ENCODE measurements around the gene ANKRD33B. TPM values are rescaled to one million over a fixed set of nuclear protein-coding genes. Genes with fewer than 3 reads are reported as not detected.
"Not testable (repeated sequence)": the region's sequence is repeated elsewhere in the genome, so short reads cannot be mapped to it uniquely, and the experiment has no call there.

The ANKRD33B gene
- total RNA-seq, 1 experiment from 2014 or later = 4.9 TPM

GRCh38 chr5:10591966-10592365 lies 28.1 kb downstream of the ANKRD33B start:
- no peak for DNase-seq (ENCODE audit: low read depth)

DNA sequence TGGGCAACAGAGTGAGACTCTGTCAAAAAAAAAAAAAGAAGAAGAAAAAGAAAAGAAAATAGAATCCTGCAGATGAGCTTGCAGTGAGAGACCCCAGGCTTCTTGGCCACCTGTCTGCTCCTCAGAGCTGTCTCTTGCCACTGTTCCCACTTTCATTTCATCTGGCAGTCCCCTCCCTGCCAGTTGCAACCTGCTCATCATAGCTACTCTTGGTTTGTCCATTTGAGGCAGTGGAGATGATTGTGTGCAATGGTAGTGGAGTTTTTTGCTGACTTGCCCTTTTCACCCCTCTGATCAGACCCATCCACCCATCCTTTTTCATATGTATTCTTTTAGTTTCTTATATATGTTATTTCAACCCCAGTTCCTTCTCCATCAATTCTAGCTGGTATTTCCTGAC lies 28.7 kb downstream of the ANKRD33B start:
- DNase-seq (ENCODE audit: low read depth) = no peak

DNA sequence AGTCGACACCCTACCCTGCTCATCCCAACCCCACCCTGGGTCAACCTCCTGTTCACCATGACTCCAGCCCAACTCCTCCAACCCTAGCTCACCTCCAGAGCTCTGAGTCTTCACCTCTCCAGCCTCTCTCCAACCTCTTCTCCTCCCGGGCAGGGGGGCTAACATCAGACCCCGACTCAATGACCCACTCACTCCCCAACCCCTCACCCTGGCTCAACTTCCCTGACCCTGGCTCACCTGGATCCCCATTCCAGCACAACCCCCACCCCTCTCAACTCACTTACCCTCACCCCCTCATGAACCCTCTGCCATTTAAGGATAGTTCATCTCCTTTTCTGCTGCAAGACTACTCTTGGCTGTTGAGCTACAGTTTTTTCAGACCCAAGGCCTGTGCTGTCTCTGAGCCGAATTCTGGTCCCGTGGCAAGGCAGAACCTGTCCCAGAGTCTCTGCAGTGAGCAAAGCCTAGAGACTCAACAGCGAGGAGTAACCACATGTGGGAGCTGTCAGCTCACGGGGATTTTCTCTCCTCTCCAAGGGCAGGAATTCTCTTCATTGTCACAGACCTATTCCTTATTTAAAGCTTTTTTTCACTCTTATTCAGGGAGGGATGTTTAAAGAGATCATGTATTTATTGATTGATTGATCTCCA lies 29.8 kb downstream of the ANKRD33B start:
- DNase-seq (ENCODE audit: low read depth) = no peak

GRCh38 chr5:10594591-10595210 lies 30.8 kb downstream of the ANKRD33B start:
- peak; percentile 58 for DNase-seq (ENCODE audit: low read depth)

- peak; percentile 54 for DNase-seq (ENCODE audit: low read depth)
Observed at GRCh38 chr5:10595293-10595671, 31.4 kb downstream of the ANKRD33B start.

- DNase-seq (ENCODE audit: low read depth) = peak; percentile 96
Observed at GRCh38 chr5:10595672-10596309, 31.9 kb downstream of the ANKRD33B start.

DNA sequence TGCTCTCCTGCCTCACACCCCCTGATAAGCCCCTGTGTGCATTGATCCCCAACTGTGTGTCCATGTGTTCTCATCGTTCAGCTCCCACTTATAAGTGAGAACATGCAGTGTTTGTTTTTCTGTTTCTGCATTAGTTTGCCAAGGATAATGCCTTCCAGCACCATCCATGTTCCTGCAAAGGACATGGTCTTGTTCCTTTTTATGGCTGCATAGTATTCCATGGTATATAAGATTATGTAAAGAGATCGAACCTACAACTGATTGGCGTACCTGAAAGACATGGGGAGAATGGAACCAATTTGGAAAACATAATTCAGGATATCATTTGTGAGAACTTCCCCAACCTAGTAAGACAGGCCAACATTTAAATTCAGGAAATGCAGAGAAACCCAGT lies 32.4 kb downstream of the ANKRD33B start:
- DNase-seq (ENCODE audit: low read depth) = no peak

DNA sequence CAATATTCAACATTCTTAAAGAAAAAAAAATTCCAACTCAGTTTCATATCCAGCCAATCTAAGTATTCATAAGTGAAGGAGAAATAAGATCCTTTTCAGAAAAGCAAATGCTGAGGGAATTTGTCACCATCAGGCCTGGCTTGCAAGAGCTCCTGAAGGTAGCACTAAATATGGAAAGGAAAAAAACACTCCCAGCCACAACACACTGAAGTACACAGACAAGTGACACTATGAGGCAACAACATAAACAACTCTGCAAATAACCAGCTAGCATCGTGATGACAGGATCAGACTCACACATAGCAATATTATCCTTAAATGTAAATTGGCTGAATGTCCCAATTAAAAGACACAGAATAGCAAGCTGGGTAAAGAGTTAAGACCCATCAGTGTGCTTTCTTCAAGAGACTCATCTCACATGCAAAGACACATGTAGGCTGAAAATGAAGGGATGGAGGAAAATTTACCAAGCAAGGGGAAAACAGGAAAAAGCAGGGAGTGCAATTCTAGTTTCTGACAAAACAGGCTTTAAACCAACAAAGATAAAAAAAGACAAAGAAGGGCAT lies 33.1 kb downstream of the ANKRD33B start:
- DNase-seq (ENCODE audit: low read depth) = no peak

DNA sequence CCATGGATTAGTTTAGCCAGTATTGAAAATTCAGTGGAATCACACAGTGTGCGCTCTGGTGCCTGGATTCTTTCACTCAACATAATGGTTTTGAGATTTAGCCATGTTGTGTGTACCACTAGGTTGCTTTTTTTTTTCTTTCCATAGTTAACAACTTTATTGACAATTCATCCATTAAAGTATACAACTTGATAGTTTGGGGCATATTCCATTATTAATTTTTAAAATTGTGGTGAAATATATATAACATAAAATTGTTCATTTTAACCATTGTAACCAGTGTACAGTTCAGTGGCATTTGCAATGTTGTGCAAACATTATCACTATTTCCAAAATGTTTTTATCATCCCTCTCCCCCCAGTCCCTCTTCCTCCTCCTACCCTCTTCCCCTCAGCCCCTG lies 35.2 kb downstream of the ANKRD33B start:
- no peak for DNase-seq (ENCODE audit: low read depth)

DNA sequence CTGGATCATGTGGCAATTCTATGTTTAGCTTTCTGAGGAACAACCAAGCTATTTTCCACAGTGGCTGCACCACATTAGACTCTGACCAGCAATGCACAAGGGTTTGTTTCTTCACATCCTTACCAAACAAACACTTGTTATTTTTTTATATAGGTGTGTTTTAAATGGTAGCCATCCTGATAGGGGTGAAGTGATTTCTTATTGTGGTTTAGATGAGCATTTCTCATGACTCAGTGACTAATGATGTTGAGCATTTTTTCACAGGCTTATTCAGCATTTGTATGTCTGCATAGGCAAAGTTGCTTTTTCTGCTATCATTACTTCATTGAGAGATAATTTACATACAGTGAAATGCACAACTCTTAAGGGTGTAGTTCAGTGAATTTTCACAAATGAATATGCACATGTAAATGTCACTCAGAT lies 36.0 kb downstream of the ANKRD33B start:
- peak; percentile 83 for DNase-seq (ENCODE audit: low read depth)

DNA sequence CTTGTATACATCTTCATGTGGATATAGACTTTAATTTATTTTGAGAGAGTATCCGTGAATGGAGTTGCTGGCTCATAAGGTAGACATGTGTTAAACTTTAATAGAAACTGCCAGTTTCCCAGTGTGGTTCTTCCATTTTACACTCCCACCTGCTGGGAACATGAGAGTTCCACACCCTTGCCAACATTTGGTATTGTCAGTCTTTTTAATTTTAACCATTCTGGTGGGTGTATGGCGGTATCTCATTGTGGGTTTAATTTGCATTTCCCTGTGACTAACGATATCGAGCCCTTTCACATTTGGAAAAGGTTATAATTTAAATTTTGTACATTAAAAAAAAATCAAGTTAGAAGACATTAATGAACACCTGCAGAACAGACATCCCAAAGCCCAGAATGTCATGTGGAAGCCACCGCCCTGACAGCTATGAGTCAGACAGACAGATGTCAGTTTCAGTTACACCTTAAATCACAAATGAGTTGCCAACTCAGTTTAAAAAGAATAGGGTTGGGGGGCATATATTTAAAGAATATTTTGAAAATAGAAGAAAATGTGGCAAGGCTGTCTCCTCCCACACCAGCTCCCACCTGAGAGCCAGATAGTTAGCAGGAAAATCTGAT lies 36.9 kb downstream of the ANKRD33B start:
- peak; percentile 44 for DNase-seq (ENCODE audit: low read depth)

- DNase-seq (ENCODE audit: low read depth) = peak; percentile 89
Observed at GRCh38 chr5:10601246-10602030, 37.6 kb downstream of the ANKRD33B start.

DNA sequence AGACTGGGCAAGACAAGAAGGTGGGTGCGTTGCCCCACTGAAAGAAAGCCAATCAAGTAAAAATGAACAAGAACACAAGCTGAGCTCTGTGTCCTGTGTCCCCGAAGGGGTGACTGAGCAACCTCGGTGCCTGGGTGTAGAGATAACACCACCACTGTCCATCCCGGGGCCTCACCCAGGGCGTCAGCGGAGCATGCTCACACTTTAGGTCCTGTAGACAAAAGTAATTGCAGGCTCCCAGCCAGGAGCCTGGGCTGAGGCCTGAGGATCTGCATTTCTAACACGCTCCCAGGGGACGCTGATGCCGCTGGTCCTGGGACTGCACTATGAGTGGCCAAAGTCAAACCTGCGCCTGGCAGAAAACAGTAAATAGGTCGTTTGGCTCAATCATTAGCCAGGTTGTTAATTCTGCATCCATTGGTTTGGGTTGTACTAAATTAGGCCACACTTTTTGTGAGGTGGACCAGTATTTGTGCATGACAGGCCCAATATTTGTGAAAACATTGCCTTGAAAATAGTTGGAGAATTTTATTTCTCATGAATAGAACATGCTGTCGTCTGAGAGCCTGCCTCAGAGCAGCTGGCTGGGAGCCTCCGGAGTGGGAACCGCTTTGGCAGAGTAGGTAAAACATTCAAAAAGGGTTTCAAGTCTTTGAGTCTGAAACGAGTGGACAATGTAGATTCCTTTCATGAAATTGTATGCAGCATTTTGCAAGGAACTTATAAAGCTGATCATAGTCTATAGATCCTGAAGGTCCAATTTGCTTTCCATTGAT lies 38.3 kb downstream of the ANKRD33B start:
- DNase-seq (ENCODE audit: low read depth) = no peak

DNA sequence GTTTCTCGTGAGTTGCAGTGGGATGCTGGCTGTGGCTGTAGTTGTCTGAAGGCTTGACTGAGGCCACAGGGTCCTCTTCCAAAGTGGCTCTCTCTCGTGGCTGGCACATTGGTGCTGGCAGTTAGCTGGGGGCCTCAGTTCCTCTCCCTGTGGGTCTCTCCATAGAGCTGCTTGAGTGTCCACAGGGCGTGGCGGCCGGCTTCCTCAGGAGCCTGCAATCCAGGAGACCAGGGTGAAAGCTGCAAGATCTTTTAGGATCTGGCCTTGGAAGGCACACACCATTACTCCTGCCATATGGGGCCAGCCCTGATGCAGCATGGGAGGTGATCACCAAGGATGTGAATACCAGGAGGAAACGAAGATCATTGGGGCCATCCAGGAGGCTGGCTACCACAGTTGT lies 41.1 kb downstream of the ANKRD33B start:
- no peak for DNase-seq (ENCODE audit: low read depth)

DNA sequence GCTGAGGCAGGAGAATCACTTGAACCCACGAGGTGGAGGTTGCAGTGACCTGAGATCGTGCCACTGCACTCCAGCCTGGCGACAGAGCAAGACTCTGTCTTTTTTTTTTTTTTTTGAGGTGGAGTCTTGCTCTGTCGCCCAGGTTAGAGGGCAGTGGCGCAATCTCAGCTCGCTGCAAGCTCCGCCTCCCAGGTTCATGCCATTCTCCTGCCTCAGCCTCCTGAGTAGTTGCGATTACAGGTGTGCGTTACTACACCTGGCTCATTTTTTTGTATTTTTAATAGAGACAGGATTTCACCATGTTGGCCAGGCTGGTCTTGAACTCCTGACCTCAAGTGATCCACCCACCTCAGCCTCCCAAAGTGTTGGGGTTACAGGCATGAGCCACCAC lies 42.8 kb downstream of the ANKRD33B start:
- DNase-seq (ENCODE audit: low read depth) = not testable (repeated sequence)

DNA sequence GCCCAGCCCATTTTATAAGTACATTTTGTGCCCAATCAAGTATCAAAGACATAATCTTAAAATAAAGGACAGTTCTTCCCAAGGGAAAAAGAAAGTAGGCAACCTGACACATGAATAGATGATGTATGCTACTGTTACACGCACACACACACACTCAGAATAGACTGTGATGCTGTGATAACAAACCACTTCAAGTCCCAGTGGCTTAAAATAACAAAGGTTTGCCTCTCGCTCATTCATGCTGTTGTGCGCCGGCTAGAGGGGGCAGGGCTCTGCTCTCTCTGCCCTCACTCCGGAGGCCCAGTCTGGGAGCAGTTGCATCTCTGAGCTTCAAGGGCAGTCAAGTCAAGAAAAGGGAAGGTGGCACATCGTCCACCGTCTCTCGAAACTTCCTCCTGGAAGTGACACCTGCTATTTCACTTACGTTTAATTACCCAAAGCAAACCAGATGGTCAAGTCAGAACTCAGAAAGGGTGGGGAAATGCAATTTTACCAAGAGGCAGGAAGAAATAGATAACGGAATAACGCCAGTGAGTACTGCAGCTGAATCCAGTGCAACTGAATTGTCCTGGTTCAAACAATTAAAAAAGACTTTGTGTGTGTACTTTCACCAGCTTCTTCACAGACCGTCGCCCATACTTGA lies 43.3 kb downstream of the ANKRD33B start:
- DNase-seq (ENCODE audit: low read depth) = no peak

- no peak for DNase-seq (ENCODE audit: low read depth)
Observed at GRCh38 chr5:10607666-10608073, 43.8 kb downstream of the ANKRD33B start.

- DNase-seq (ENCODE audit: low read depth) = not testable (repeated sequence)
Observed at GRCh38 chr5:10608081-10608480, 44.2 kb downstream of the ANKRD33B start.

- DNase-seq (ENCODE audit: low read depth) = no peak
Observed at GRCh38 chr5:10610058-10610457, 46.2 kb downstream of the ANKRD33B start.

- DNase-seq (ENCODE audit: low read depth) = no peak
Observed at GRCh38 chr5:10611290-10611689, 47.4 kb downstream of the ANKRD33B start.

Data from HT1080 (cell line).